Measurements from ENCODE around the gene KRT81.

Gene KRT81

GRCh38 chr12:52268212-52268611 lies 23.1 kb downstream of the KRT81 start:
- H3K4me3 ChIP-seq (IDR thresholded peaks at IDR 0.05; ENCODE audit: insufficient read depth, low read depth, low read length), result no peak overlapping the region
- H3K79me2 ChIP-seq (ENCODE audit: insufficient read depth, low read depth), result no peaks in the 10 kb centered on the region
- no peak for TF ChIP-seq CTCF (conservative IDR thresholded peaks at IDR 0.05; ENCODE audit: low read depth, low read length)
- H3K36me3 ChIP-seq (ENCODE audit: insufficient read depth), result no peaks in the 10 kb centered on the region; the same call in 1 of the 2 replicates
- no peaks in the 10 kb centered on the region for H4K20me1 ChIP-seq (ENCODE audit: insufficient read depth)
- H2AFZ ChIP-seq (ENCODE audit: low read depth), result no peak overlapping the region
- H3K9ac ChIP-seq, result no peak overlapping the region
- no peak overlapping the region for H3K27ac ChIP-seq
- no peaks in the 10 kb centered on the region for H3K27me3 ChIP-seq (ENCODE audit: insufficient read depth, low read depth)
- no peak overlapping the region for H3K4me2 ChIP-seq
- H3K4me1 ChIP-seq (ENCODE audit: low read depth, poor library complexity, severe bottlenecking), result peaks cover 6% of the 10 kb centered on the region

- no peak overlapping the region for H3K4me2 ChIP-seq
- H3K4me3 ChIP-seq (IDR thresholded peaks at IDR 0.05; ENCODE audit: insufficient read depth, low read depth, low read length), result no peak overlapping the region
- no peak overlapping the region for H2AFZ ChIP-seq (ENCODE audit: low read depth)
- H3K27ac ChIP-seq, result no peak overlapping the region
- TF ChIP-seq CTCF (conservative IDR thresholded peaks at IDR 0.05; ENCODE audit: low read depth, low read length), result no peak
- H3K9ac ChIP-seq, result no peak overlapping the region
- H4K20me1 ChIP-seq (ENCODE audit: insufficient read depth), result no peaks in the 10 kb centered on the region
- H3K79me2 ChIP-seq (ENCODE audit: insufficient read depth, low read depth), result no peaks in the 10 kb centered on the region
- no peaks in the 10 kb centered on the region for H3K27me3 ChIP-seq (ENCODE audit: insufficient read depth, low read depth)
- no peaks in the 10 kb centered on the region; the same call in 1 of the 2 replicates for H3K36me3 ChIP-seq (ENCODE audit: insufficient read depth)
- H3K4me1 ChIP-seq (ENCODE audit: low read depth, poor library complexity, severe bottlenecking), result peaks cover 6% of the 10 kb centered on the region
Observed at GRCh38 chr12:52267699-52268098, 23.6 kb downstream of the KRT81 start.

- H3K4me1 ChIP-seq (ENCODE audit: low read depth, poor library complexity, severe bottlenecking), result peaks cover 6% of the 10 kb centered on the region
- H3K9ac ChIP-seq, result no peak overlapping the region
- H4K20me1 ChIP-seq (ENCODE audit: insufficient read depth), result no peaks in the 10 kb centered on the region
- no peak overlapping the region for H3K4me3 ChIP-seq (IDR thresholded peaks at IDR 0.05; ENCODE audit: insufficient read depth, low read depth, low read length)
- no peak for TF ChIP-seq CTCF (conservative IDR thresholded peaks at IDR 0.05; ENCODE audit: low read depth, low read length)
- no peaks in the 10 kb centered on the region for H3K79me2 ChIP-seq (ENCODE audit: insufficient read depth, low read depth)
- no peak overlapping the region for H2AFZ ChIP-seq (ENCODE audit: low read depth)
- H3K27me3 ChIP-seq (ENCODE audit: insufficient read depth, low read depth), result no peaks in the 10 kb centered on the region
- H3K36me3 ChIP-seq (ENCODE audit: insufficient read depth), result no peaks in the 10 kb centered on the region
- no peak overlapping the region for H3K27ac ChIP-seq
- H3K4me2 ChIP-seq, result no peak overlapping the region
Observed at GRCh38 chr12:52267266-52267665, 24.1 kb downstream of the KRT81 start.

GRCh38 chr12:52266514-52266913 lies 24.8 kb downstream of the KRT81 start:
- H3K36me3 ChIP-seq (ENCODE audit: insufficient read depth), result no peaks in the 10 kb centered on the region
- H2AFZ ChIP-seq (ENCODE audit: low read depth), result no peak overlapping the region
- H3K79me2 ChIP-seq (ENCODE audit: insufficient read depth, low read depth), result no peaks in the 10 kb centered on the region
- no peaks in the 10 kb centered on the region for H3K27me3 ChIP-seq (ENCODE audit: insufficient read depth, low read depth)
- no peak overlapping the region for H3K4me2 ChIP-seq
- H3K4me1 ChIP-seq (ENCODE audit: low read depth, poor library complexity, severe bottlenecking), result peaks cover 6% of the 10 kb centered on the region
- TF ChIP-seq CTCF (conservative IDR thresholded peaks at IDR 0.05; ENCODE audit: low read depth, low read length), result no peak
- H3K27ac ChIP-seq, result no peak overlapping the region
- no peak overlapping the region for H3K4me3 ChIP-seq (IDR thresholded peaks at IDR 0.05; ENCODE audit: insufficient read depth, low read depth, low read length)
- no peaks in the 10 kb centered on the region for H4K20me1 ChIP-seq (ENCODE audit: insufficient read depth)
- no peak overlapping the region for H3K9ac ChIP-seq

All from KMS-11 (cell line).